ENCODE measurements around the gene LRATD1. TPM values are rescaled to one million over a fixed set of nuclear protein-coding genes. Genes with fewer than 3 reads are reported as not detected.

The LRATD1 gene
- total RNA-seq, 6 donors from 2014 or later = 3.1 to 13.5 (median 7.3) TPM

GRCh38 chr2:14631406-14632040, 994 bp upstream of the LRATD1 start:
- DNase-seq = no peak
- H3K36me3 ChIP-seq = no peaks in the 10 kb centered on the region
- WGBS, 2 donors = 70 to 76% methylated on average over 3 of the region's 3 CpGs
- TF ChIP-seq EP300 (IDR thresholded peaks at IDR 0.05) (no peak), CTCF (IDR thresholded peaks at IDR 0.05) (no peak), POLR2AphosphoS5 (IDR thresholded peaks at IDR 0.05) (no peak), POLR2A (IDR thresholded peaks at IDR 0.05) (no peak)
- no peaks in the 10 kb centered on the region for H3K9me3 ChIP-seq
- no peak for ATAC-seq (ENCODE audit: low FRiP score in 2 of 2)
- H3K27me3 ChIP-seq = peaks cover 0 to 11% (median 0%) of the 10 kb centered on the region in 4 donors
- H3K27ac ChIP-seq = no peak overlapping the region
- H3K4me3 ChIP-seq = peak overlapping the region in 1 of 4 donors; percentile 46
- H3K4me1 ChIP-seq = peaks cover 11 to 42% (median 29%) of the 10 kb centered on the region in 4 donors

DNA sequence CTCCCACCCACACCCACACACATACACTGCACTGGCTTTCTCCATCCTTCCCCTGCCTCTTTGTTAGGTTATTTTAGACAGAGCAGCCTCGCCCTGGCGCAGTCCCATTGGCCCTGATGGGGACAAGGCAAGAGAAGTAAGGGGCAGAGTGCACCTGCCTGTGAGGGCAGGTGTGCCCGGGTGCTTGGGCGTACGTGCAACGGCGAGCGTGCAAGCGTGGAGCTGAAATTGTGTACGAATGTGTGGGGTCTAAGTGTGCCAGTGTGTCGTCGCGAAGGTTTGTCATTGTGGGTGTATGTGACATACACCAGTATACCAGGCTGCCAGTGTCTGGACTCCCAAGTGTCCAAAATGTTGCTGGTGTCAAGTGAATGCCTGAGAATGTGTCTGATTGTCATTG, 544 bp downstream of the LRATD1 start:
- 1 to 2% methylated on average over 11 to 13 of the region's 13 CpGs for WGBS, 2 donors
- H3K27me3 ChIP-seq = peaks cover 0 to 11% (median 0%) of the 10 kb centered on the region in 4 donors
- H3K36me3 ChIP-seq = no peaks in the 10 kb centered on the region
- H3K4me1 ChIP-seq = peaks cover 11 to 43% (median 29%) of the 10 kb centered on the region in 4 donors
- TF ChIP-seq POLR2A (IDR thresholded peaks at IDR 0.05) (no peak), CTCF (IDR thresholded peaks at IDR 0.05) (no peak), EP300 (IDR thresholded peaks at IDR 0.05) (no peak), POLR2AphosphoS5 (IDR thresholded peaks at IDR 0.05) (no peak)
- peak overlapping the region in 2 of 4 donors; percentile 37 to 87 for H3K27ac ChIP-seq
- H3K9me3 ChIP-seq = no peaks in the 10 kb centered on the region
- DNase-seq (peak in 1 of 2 donors; percentile 46), ATAC-seq (ENCODE audit: low FRiP score in 2 of 2) (no peak)
- peak overlapping the region; percentile 36 to 60 (median 52) for H3K4me3 ChIP-seq

DNA sequence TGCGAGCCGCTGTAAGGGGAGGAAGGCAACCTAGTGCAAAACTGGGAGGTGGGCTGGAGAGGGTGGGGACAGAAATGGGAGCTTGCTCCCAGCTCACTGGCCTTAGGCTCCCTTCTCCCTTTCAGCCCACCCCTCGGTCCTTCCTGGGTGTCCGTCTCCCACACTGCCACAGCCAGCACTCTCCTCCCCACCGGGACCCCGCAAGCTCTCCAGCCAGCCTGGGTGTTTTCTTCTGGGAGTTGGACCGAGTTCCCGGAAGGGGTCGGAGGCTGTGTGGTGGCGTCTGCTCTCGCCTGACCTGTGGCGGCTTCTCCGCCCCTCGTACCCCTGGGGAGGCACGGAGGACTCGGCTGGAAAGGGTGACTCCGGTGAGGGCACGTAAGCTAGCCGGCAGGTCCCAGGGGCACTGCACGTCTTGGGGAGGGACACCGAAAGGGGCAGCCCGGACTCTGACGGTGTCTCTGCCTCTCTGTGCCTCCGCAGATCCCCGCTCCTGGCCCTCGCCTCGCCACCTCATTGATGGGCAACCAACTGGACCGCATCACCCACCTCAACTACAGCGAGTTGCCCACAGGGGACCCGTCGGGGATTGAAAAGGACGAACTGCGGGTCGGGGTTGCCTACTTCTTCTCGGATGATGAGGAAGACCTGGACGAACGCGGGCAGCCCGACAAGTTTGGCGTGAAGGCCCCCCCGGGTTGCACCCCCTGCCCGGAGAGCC, 1.1 kb downstream of the LRATD1 start:
- peak overlapping the region in 1 of 4 donors; percentile 87 for H3K27ac ChIP-seq
- peak overlapping the region; percentile 36 to 60 (median 52) for H3K4me3 ChIP-seq
- H3K27me3 ChIP-seq = peaks cover 0 to 11% (median 0%) of the 10 kb centered on the region in 4 donors
- no peaks in the 10 kb centered on the region for H3K9me3 ChIP-seq
- peak in 1 of 2 donors; percentile 75 for DNase-seq
- no peaks in the 10 kb centered on the region for H3K36me3 ChIP-seq
- H3K4me1 ChIP-seq = peaks cover 11 to 43% (median 29%) of the 10 kb centered on the region in 4 donors
- ATAC-seq (ENCODE audit: low FRiP score in 2 of 2) = no peak
- TF ChIP-seq EP300 (IDR thresholded peaks at IDR 0.05) (no peak), CTCF (IDR thresholded peaks at IDR 0.05) (no peak), POLR2A (IDR thresholded peaks at IDR 0.05) (no peak), POLR2AphosphoS5 (IDR thresholded peaks at IDR 0.05) (no peak)
- 0 to 2% methylated on average over 12 to 33 of the region's 42 CpGs for WGBS, 2 donors

DNA sequence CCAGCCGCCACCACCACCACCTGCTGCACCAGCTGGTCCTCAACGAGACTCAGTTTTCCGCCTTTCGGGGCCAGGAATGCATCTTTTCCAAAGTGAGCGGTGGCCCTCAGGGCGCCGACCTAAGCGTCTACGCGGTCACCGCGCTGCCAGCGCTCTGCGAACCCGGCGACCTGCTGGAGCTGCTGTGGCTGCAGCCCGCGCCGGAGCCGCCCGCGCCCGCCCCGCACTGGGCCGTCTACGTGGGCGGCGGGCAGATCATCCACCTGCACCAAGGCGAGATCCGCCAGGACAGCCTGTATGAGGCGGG, 1.6 kb downstream of the LRATD1 start:
- WGBS, 2 donors = 17% methylated on average over 1 of the region's 31 CpGs; no CpG with 5 or more reads in 1 of the 2 donors
- no peaks in the 10 kb centered on the region for H3K36me3 ChIP-seq
- no peaks in the 10 kb centered on the region for H3K9me3 ChIP-seq
- ATAC-seq (ENCODE audit: low FRiP score in 2 of 2) (no peak), DNase-seq (no peak)
- H3K4me1 ChIP-seq = peaks cover 11 to 43% (median 29%) of the 10 kb centered on the region in 4 donors
- peak overlapping the region; percentile 42 to 60 (median 52) for H3K4me3 ChIP-seq
- TF ChIP-seq EP300 (IDR thresholded peaks at IDR 0.05) (no peak), CTCF (IDR thresholded peaks at IDR 0.05) (no peak), POLR2AphosphoS5 (IDR thresholded peaks at IDR 0.05) (no peak), POLR2A (IDR thresholded peaks at IDR 0.05) (no peak)
- H3K27me3 ChIP-seq = peaks cover 0 to 11% (median 0%) of the 10 kb centered on the region in 4 donors
- peak overlapping the region; percentile 58 to 87 (median 80) for H3K27ac ChIP-seq
